WTC11 (cell line): ENCODE results near the gene LPGAT1.

Experiments
- CREM ChIP-seq: sonication (generic); formaldehyde crosslinking; IDR thresholded peaks from 2 replicates; pipeline ENCODE4 v1.8.1; 2022; ENCODE audit warnings: mild to moderate bottlenecking, missing genetic modification reagents, moderate library complexity
- FOXJ3 ChIP-seq: sonication (generic); formaldehyde crosslinking; IDR thresholded peaks from 2 replicates; pipeline ENCODE4 v1.9.0; 2021; ENCODE audit warnings: missing genetic modification reagents, mild to moderate bottlenecking, borderline replicate concordance
- NR2C2 ChIP-seq: sonication (generic); formaldehyde crosslinking; IDR thresholded peaks from 2 replicates; pipeline ENCODE4 v1.8.0; 2022; ENCODE audit warnings: mild to moderate bottlenecking, missing genetic modification reagents
- NR3C1 ChIP-seq: sonication (generic); formaldehyde crosslinking; conservative IDR thresholded peaks from 2 replicates; pipeline ENCODE4 v1.8.1; 2023; ENCODE audit warnings: low read depth, mild to moderate bottlenecking, missing genetic modification reagents
- TF ChIP-seq, protein P1 (sequence below): sonication (generic); formaldehyde crosslinking; IDR thresholded peaks from 2 replicates; pipeline ENCODE4 v1.8.1; 2023; ENCODE audit warnings: mild to moderate bottlenecking, missing genetic modification reagents, borderline replicate concordance
- TF ChIP-seq, protein P2 (sequence below): fragments of 200-600 bp; IDR thresholded peaks from 2 replicates; pipeline ENCODE4 v1.8.0; 2022; ENCODE audit warnings: antibody characterized with exemption

DNA sequence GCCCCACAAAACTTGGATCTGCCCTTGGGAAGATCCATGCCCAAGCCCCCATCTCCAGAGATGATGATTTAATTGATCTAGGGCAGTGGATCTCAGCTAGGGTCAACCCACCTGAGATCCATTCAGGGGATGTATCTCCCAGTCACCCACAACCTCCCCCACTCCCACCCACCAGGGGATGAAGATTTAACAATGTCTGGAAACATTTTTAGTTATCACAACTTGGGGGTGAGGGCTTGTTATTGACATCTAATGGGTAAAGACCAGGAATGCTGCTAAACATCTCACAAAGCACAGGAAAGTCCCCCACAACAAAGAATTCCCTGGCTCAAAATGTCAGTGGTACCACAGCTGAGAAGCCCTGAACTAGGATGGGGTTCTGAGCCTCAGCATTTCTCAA, 45.0 kb upstream of the LPGAT1 start:
- TF ChIP-seq, protein P1, sequence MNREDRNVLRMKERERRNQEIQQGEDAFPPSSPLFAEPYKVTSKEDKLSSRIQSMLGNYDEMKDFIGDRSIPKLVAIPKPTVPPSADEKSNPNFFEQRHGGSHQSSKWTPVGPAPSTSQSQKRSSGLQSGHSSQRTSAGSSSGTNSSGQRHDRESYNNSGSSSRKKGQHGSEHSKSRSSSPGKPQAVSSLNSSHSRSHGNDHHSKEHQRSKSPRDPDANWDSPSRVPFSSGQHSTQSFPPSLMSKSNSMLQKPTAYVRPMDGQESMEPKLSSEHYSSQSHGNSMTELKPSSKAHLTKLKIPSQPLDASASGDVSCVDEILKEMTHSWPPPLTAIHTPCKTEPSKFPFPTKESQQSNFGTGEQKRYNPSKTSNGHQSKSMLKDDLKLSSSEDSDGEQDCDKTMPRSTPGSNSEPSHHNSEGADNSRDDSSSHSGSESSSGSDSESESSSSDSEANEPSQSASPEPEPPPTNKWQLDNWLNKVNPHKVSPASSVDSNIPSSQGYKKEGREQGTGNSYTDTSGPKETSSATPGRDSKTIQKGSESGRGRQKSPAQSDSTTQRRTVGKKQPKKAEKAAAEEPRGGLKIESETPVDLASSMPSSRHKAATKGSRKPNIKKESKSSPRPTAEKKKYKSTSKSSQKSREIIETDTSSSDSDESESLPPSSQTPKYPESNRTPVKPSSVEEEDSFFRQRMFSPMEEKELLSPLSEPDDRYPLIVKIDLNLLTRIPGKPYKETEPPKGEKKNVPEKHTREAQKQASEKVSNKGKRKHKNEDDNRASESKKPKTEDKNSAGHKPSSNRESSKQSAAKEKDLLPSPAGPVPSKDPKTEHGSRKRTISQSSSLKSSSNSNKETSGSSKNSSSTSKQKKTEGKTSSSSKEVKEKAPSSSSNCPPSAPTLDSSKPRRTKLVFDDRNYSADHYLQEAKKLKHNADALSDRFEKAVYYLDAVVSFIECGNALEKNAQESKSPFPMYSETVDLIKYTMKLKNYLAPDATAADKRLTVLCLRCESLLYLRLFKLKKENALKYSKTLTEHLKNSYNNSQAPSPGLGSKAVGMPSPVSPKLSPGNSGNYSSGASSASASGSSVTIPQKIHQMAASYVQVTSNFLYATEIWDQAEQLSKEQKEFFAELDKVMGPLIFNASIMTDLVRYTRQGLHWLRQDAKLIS = no peak
- TF ChIP-seq FOXJ3 (CRISPR knock-in tag) (no peak), NR2C2 (no peak), NR3C1 (CRISPR knock-in tag) (no peak), CREM (no peak)
- TF ChIP-seq, protein P2, sequence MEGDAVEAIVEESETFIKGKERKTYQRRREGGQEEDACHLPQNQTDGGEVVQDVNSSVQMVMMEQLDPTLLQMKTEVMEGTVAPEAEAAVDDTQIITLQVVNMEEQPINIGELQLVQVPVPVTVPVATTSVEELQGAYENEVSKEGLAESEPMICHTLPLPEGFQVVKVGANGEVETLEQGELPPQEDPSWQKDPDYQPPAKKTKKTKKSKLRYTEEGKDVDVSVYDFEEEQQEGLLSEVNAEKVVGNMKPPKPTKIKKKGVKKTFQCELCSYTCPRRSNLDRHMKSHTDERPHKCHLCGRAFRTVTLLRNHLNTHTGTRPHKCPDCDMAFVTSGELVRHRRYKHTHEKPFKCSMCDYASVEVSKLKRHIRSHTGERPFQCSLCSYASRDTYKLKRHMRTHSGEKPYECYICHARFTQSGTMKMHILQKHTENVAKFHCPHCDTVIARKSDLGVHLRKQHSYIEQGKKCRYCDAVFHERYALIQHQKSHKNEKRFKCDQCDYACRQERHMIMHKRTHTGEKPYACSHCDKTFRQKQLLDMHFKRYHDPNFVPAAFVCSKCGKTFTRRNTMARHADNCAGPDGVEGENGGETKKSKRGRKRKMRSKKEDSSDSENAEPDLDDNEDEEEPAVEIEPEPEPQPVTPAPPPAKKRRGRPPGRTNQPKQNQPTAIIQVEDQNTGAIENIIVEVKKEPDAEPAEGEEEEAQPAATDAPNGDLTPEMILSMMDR = no peak
